Skeletal muscle tissue (tissue), 4 donors: ENCODE measurements around the gene FBXW10B. TPM values are rescaled to one million over a fixed set of nuclear protein-coding genes. Genes with fewer than 3 reads are reported as not detected.
"Not testable (repeated sequence)": the region's sequence is repeated elsewhere in the genome, so short reads cannot be mapped to it uniquely, and the experiment has no call there.

Experiments used
- H3K27ac ChIP-seq: one replicate; pipeline ENCODE4 v1.7.0; 2013; ENCODE audit warnings: mild to moderate bottlenecking, low read depth, low read length, inconsistent platforms
- H3K27me3 ChIP-seq, 3 donors: one replicate each; pipeline ENCODE4 v1.7.0; 2013; ENCODE audit warnings: low read length in 3 of 3; ENCODE audit not compliant: control insufficient read depth in 3 of 3, insufficient read depth in 3 of 3
- H3K36me3 ChIP-seq, 3 donors: one replicate each; pipeline ENCODE4 v1.7.0; 2013; ENCODE audit warnings: low read length in 3 of 3; ENCODE audit not compliant: control insufficient read depth in 3 of 3, insufficient read depth in 3 of 3
- H3K4me1 ChIP-seq, 3 donors: one replicate each; pipeline ENCODE4 v1.7.0; 2013; ENCODE audit warnings: low read length in 3 of 3, mild to moderate bottlenecking in 3 of 3; ENCODE audit not compliant: control insufficient read depth in 3 of 3, insufficient read depth in 3 of 3
- H3K4me3 ChIP-seq, 3 donors: one replicate each; pipeline ENCODE4 v1.7.0; 2013; ENCODE audit warnings: low read length in 3 of 3
- H3K9ac ChIP-seq, 3 donors: one replicate each; pipeline ENCODE4 v1.7.0; 2013; ENCODE audit warnings: low read length in 3 of 3, mild to moderate bottlenecking in 3 of 3, moderate library complexity in 2 of 3, low read depth in 1 of 3
- H3K9me3 ChIP-seq, 3 donors: one replicate each; pipeline ENCODE4 v1.7.0; 2013; ENCODE audit warnings: low read length in 3 of 3; ENCODE audit not compliant: control insufficient read depth in 3 of 3
- total RNA-seq: library from RNA; depleted of rRNA; stranded (reverse); fragments of >200 nt; gene quantifications from one replicate; pipeline ENCODE4 v1.2.3, GENCODE V29; 2014
- donor health status: Osteomylitis.

FBXW10B gene
- total RNA-seq, 1 donor from 2014 or later: 0.52 TPM

DNA sequence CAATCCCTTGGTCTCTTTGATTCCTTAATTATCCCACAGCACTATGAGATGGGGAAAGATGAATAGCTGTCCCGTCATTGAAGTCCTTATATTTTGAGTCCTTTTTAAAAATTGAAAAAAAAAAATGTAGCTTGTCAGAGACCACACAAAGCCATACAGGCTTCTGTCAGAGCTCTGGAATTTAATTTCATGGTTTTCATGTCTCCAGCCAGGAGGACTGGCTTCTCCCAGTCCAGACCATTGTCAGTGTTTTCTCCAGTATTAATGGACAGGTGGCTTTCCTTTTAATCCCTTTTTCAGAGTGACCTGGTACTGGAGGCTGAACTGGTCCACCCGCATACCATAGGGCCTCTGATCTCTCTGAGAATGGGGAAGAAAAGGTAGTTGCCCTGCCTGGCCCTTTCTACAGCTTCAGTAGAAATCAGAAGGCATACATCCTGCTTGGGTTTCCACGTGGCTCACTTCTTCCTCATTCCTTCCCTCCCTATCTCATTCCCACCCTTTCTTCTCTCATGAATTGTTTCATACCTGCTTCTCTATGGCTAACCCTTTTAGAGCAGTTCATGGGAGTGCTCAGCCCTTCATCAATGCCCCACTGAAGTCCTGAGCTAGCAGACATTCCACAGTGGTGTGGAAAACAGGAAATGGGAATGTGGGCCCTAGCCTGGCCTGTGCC is 35.5 kb upstream of the FBXW10B start:
- no peaks in the 10 kb centered on the region for H3K36me3 ChIP-seq
- no peaks in the 10 kb centered on the region for H3K9me3 ChIP-seq
- H3K4me1 ChIP-seq: peaks cover 15 to 18% (median 18%) of the 10 kb centered on the region in 3 donors
- no peak overlapping the region for H3K9ac ChIP-seq
- H3K27ac ChIP-seq: no peak overlapping the region
- no peak overlapping the region for H3K4me3 ChIP-seq
- H3K27me3 ChIP-seq: no peaks in the 10 kb centered on the region

DNA sequence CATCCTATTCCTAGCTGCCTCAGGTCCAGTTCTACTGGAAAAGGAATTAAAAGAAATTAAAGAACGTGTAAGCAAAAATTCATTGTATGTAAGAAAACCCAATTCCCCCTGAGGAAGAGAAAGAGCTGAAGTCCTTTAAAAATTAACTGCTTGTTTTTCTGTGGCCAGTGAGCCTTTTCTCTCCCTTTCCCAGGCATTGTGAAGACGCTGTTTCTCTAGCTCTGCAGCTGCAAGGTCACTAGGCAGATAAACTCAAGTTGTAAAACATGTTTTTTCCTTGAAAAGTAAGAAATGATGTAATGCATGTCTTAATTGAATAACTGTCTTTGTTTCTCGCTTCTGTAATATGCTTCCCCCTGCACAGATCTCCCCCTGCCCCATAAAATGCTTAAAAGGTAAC is 34.9 kb upstream of the FBXW10B start:
- not testable (repeated sequence) for H3K27ac ChIP-seq, H3K9ac ChIP-seq, H3K9me3 ChIP-seq, H3K27me3 ChIP-seq, H3K4me3 ChIP-seq, H3K36me3 ChIP-seq
- peaks cover 17 to 23% (median 21%) of the 10 kb centered on the region in 3 donors for H3K4me1 ChIP-seq

DNA sequence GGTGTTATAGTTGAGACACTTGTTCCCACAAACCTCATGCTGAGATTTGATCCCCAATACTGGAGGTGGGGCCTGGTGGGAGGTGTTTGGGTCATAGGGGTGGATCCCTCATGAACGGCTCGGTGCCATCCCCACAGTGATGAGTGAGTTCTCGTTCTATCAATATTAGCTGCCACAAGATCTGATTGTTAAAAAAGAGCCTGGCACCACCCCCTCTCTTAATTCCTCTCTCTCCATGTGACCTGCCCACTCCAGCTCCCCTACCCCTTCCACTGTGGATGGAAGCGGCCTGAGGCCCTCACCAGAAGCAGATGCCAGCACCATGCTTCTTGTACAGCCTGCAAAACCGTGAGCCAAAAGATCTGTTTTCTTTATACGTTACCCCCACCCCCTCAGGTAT is 33.5 kb upstream of the FBXW10B start:
- H3K27me3 ChIP-seq: no peaks in the 10 kb centered on the region
- H3K4me1 ChIP-seq: peaks cover 20 to 31% (median 28%) of the 10 kb centered on the region in 3 donors
- H3K27ac ChIP-seq: no peak overlapping the region
- H3K9ac ChIP-seq: no peak overlapping the region
- H3K4me3 ChIP-seq: no peak overlapping the region
- no peaks in the 10 kb centered on the region for H3K36me3 ChIP-seq
- H3K9me3 ChIP-seq: no peaks in the 10 kb centered on the region

DNA sequence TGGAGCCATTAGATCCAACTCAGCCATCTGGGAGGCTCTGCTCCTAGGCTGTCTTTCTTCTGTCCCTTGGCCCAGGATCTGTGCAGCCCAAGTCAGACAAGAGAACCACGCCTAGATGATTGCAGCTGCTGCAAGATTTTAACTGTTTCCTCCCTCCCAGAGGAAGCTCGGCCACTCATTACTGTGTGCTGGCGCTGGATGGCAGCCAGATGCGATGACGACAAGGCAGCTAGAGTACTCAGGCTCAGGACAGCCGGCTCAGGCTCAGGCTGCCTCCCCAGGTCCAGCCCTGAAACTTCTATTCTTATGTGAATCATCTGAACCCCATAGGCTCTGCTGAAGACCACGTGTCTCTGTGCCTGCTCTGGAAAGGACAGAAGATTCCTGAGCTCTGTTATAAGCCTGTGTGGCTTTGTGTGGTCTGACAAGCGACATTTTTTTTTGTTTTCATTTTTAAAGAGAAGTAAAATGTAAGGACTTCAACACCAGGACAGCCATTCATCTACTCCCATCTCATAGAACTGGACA is 32.1 kb upstream of the FBXW10B start:
- H3K9me3 ChIP-seq: no peaks in the 10 kb centered on the region
- peaks cover 20 to 31% (median 28%) of the 10 kb centered on the region in 3 donors for H3K4me1 ChIP-seq

DNA sequence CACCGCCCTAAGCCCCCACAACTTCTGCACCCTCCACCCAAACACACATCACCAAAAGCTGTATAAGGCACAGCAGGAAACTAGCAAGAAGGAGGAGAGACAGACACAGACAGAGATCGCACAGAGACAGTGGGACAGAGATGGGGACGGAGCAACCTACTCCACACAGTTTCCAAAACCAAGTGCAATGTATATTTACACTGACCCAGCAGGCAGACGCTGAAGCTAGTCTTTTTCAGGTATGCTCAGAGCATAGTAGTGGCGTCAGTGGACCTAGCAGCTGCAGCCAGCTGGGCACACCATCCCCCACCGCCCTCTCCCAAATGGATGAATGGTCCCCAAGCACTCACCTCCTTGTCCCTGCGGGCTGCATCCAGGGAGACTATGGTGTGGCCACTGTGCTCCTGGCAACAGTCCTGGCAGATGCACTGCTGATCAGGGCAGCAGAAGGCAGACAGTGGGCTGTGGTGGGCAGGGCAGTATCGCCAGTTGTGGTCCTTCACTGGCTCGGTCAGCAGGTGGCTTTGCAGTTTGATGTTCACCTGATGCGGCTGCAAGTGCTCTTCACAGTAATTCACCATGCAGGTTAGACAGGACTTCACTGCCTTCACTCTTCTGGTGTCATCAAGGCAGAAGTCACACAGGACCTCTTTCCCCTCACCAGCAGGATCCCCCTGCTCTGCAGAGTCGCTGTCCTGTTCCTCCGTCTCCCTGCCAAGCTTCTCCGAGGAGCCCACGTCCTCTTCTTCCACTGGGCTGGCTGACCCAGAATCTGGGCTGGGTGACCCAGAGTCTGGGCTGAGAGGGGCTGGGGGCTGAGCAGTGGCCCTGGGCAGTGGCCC is 31.5 kb upstream of the FBXW10B start:
- Histone ChIP-seq H3K4me3 (peak overlapping the region; percentile 72 to 92 (median 81)), H3K9me3 (no peaks in the 10 kb centered on the region), H3K36me3 (no peaks in the 10 kb centered on the region), H3K27ac (peak overlapping the region; percentile 64), H3K27me3 (no peaks in the 10 kb centered on the region), H3K4me1 (peaks cover 20 to 31% (median 29%) of the 10 kb centered on the region in 3 donors), H3K9ac (peak overlapping the region; percentile 41 to 87 (median 69))

More for the DNA sequence above, 32.1 kb upstream of the FBXW10B start:
- no peaks in the 10 kb centered on the region for H3K27me3 ChIP-seq
- no peaks in the 10 kb centered on the region for H3K36me3 ChIP-seq
- peak overlapping the region; percentile 41 to 87 (median 69) for H3K9ac ChIP-seq
- H3K27ac ChIP-seq: peak overlapping the region; percentile 64
- peak overlapping the region; percentile 72 to 92 (median 81) for H3K4me3 ChIP-seq

DNA sequence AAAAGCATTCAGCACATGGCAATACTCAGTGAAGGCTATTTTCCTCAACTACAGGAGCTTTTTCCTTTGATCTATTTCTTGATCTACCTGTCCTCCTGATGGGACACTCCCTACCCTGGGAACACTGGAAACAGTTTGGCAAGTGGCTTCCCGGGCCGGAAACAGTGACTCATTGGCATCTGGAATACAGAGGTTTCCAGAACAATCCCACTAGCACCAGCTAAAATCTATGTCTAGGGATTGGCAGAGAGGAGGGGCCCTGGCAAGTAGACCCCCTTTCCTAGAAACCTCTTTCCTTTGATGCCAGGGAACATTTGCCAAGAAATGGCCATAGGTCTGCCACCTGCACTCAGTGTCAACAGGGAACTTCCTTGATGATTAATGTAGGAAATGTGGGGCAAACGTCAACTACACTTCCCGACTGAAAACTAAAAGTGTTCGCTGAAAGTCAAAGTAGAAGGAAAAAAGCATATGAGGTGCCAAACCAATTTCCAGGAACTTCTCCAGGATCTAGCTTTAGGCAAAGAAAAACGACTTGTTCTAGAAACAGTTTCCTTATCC is 30.4 kb upstream of the FBXW10B start:
- H3K27me3 ChIP-seq: no peaks in the 10 kb centered on the region
- no peaks in the 10 kb centered on the region for H3K36me3 ChIP-seq
- no peaks in the 10 kb centered on the region for H3K9me3 ChIP-seq
- H3K4me1 ChIP-seq: peaks cover 22 to 36% (median 35%) of the 10 kb centered on the region in 3 donors
- H3K9ac ChIP-seq: peak overlapping the region in 1 of 3 donors; percentile 57
- peak overlapping the region; percentile 45 to 92 (median 81) for H3K4me3 ChIP-seq
- H3K27ac ChIP-seq: peak overlapping the region; percentile 25

DNA sequence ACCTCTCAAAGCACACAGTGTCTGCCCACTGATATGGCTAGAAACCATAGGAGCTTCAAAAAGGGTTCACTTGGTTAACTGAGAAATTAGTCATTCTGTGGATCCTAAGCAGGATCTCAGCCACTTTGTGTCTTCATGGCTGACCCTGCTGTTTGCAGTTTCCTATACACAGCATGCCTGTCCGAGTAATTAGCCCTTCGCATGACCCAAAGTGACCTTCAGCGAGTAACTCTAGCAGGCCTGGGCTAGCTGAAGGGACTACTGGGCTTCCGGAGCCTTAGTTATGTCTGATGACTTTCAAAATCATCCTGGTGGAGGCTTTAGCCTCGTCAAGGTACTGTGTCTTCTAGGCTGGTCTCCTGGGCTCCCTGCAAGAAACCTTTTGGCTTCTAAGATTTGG is 28.9 kb upstream of the FBXW10B start:
- Histone ChIP-seq H3K4me3 (peak overlapping the region; percentile 2 to 49 (median 31)), H3K4me1 (peaks cover 22 to 36% (median 35%) of the 10 kb centered on the region in 3 donors), H3K27ac (peak overlapping the region; percentile 52)

DNA sequence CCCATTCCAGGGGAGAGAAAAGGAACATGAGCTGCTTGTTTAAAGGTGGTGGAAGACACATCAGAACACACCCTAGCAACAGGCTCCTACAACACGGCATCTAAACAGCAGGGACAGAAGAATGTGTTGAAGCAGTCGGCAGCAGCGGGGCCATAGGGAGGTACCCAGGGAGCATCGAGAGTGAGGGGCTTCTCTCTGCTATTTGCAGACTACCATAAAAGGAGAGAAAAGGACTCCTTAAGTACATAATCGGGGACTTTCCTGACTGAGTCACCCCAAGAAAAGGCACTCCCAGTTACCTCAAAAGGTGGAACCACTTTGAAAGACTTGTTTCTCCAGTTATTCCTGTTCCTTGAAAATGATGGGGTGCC is 26.4 kb upstream of the FBXW10B start:
- H3K4me3 ChIP-seq, H3K36me3 ChIP-seq, H3K27ac ChIP-seq, H3K27me3 ChIP-seq, H3K9ac ChIP-seq, H3K9me3 ChIP-seq: not testable (repeated sequence)
- peaks cover 14 to 25% (median 24%) of the 10 kb centered on the region in 3 donors for H3K4me1 ChIP-seq

More for the DNA sequence above, 28.9 kb upstream of the FBXW10B start:
- Histone ChIP-seq H3K9ac (peak overlapping the region in 1 of 3 donors; percentile 33), H3K36me3 (no peaks in the 10 kb centered on the region), H3K27me3 (no peaks in the 10 kb centered on the region), H3K9me3 (no peaks in the 10 kb centered on the region)

DNA sequence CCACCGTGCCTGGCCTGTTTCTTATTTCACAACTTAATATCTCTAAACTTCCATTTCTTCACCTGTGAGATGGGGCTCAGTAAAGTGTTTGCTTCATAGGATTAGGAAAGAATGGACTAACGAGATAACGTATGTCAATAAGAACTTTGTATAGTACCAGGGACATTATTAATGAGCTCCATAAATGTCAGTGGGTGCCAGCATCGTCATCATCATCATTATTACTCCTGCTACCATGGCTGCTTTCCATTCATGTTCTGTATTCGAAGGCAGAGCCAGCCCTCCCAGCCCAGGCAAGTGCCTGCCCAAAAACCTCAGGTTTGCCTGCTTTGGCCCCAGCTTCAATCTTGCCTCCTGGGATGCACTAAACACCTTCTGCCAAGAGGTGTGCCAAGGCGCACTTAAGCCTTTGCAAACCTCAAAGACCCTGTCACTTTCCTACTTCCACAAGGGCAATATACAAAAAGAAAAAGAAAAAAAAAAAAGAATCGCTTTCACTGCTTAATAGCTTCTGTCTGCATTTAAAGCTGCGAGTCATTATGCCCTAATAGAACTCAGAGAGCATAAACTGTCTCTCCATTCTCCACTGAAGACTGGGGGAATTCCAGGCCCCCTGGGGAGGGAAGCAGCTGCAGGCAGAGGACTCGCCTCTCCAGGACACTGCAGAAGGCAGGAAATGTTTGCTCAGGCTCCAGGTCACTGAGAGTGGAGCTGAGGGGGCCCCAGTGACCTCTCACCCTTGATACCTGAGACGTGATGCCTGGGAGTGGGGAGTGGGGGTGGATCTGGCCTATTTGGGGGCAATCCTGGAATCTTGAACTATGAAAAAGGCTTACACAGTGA is 25.8 kb upstream of the FBXW10B start:
- peaks cover 10 to 20% (median 18%) of the 10 kb centered on the region in 3 donors for H3K4me1 ChIP-seq
- H3K9ac ChIP-seq, H3K27me3 ChIP-seq, H3K27ac ChIP-seq, H3K9me3 ChIP-seq, H3K4me3 ChIP-seq, H3K36me3 ChIP-seq: not testable (repeated sequence)
